DMS 273 (cell line): ENCODE data around the gene CSTF2.
"Not testable (repeated sequence)": the region's sequence is repeated elsewhere in the genome, so short reads cannot be mapped to it uniquely, and the experiment has no call there.

ENCODE experiments used
- DNase-seq: peaks from one replicate; lab custom pipeline; 2025; ENCODE audit not compliant: unreplicated experiment; lab: John Stamatoyannopoulos, UW

Gene CSTF2, protein sequence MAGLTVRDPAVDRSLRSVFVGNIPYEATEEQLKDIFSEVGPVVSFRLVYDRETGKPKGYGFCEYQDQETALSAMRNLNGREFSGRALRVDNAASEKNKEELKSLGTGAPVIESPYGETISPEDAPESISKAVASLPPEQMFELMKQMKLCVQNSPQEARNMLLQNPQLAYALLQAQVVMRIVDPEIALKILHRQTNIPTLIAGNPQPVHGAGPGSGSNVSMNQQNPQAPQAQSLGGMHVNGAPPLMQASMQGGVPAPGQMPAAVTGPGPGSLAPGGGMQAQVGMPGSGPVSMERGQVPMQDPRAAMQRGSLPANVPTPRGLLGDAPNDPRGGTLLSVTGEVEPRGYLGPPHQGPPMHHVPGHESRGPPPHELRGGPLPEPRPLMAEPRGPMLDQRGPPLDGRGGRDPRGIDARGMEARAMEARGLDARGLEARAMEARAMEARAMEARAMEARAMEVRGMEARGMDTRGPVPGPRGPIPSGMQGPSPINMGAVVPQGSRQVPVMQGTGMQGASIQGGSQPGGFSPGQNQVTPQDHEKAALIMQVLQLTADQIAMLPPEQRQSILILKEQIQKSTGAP

DNA sequence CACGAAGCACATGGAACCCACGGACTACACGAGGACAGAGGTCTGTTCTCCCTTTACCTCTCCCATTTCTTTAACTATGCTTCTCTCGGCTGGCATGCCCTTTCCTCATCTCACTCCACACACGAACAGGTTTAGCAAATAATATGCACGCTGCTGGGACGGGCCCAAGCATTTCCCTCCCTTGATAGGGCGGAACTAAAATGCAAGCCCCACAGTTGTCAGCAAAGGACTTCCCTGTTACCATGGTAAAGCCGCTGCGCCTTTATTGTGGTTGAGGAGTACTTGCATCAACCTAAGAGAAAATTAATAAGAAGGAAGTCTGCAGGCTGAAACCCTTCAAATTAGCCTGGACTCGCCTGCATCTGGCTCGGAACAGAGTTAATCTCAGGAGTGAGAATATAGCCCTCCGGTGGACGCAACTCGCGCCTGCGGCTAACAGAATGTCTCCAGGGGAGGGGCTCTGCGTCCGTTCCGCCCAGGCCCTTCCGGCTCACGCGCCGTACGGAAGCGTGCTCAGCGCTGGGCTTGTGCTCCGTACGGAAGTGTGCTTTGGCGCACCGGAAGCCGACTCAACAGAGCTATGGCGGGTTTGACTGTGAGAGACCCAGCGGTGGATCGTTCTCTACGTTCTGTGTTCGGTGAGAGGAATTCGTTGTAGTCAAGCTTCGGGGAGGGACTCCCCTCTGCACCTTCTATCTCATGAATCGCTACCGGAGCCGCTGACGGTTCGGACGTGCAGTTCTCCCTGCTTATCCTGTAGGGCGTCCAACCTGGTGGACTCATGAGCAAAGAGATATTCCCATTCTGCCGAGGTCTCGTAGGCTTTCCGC, at the start of gene CSTF2:
TSS of gene CSTF2 (plus strand) at position 555 of the 830 bp plus-strand sequence. CDS start at position 581, 26 bp downstream.
- peak; percentile 94 for DNase-seq

DNA sequence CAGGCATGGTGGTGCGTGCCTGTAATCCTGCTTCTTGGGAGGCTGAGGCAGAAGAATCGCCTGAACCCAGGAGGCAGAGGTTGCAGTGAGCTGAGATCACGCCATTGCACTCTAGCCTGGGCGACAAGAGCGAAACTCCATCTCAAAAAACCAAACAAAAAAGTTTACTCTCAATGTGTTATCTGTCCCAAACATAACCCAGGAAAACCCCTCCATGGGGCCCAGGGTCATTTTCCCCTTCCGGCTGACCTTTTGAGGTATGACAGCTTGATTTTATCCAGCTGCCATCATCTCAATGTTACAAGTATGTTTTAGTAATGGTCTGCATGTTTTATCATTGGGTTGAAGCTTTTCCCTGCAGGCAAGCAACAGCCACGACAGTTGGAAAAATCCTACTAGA, 23.8 kb upstream of the CSTF2 start:
- DNase-seq, result not testable (repeated sequence)

DNA sequence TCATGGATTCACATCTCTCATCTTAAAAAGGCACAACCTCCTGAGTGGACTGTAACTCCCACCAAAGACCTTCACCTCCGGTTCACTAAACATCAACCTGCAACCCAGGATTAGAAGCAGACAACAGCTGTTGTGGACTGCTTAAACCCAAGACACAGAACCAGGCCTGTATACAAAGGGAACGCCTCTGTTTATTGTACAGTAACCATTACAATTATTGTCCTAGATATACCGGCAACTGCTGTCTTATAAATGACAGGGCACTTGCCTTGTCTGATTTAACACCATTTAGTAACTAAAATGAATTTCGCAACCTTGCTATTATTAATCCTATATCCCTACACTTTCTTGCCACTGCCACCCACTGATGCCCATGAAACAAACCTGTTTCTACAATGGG, 22.8 kb upstream of the CSTF2 start:
- no peak for DNase-seq

DNA sequence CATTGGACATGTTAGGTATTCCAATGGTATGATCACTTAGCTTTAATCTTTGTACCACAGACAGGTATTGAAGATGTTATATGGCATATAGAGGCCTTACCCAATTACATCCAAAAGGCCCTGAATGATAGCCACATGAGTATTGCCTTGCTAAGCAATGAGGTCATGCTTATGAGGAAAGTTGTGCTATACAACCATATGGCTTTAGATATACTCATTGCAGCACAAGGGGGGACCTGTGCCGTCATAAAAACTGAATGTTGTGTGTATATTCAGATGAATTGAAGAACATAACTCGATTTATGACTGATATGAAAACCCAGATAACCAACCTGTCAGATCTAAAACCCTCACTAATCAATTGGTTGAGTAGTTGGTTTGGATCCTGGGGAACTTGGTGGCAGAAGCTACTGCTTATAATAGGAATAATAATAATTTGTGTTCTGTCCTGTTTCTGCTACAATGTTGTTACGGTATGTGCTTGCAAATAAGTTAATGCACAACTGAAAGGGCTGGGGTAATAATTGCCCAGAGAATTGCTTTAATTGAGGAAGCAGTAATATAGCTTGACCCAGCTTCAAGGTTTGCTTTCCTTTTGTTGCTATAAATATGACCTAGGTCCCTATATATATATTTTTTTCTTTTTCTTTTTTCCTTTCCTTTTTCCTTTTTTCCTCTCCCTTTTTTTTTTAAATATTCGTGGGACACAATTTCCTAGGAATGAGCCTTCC, 21.5 kb upstream of the CSTF2 start:
- no peak for DNase-seq

DNA sequence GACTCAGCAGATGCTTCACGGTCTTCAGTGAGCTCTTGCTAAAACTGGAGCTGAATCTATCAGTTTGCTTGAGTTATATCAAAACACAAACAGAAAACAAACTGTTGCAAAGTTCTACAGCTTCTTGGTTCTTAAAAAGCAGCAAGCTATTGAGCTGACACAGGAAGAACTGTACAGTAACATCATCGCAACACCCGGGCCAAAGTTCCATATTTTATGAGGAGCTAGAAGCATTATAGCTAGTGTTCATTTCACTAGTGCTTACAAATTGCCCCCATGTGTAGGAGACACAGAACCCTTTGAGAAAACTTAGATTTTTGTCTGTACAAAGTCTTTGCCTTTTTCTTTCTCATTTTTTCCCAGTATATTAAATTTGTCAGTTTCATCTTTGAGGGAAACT, 17.3 kb upstream of the CSTF2 start:
- no peak for DNase-seq

DNA sequence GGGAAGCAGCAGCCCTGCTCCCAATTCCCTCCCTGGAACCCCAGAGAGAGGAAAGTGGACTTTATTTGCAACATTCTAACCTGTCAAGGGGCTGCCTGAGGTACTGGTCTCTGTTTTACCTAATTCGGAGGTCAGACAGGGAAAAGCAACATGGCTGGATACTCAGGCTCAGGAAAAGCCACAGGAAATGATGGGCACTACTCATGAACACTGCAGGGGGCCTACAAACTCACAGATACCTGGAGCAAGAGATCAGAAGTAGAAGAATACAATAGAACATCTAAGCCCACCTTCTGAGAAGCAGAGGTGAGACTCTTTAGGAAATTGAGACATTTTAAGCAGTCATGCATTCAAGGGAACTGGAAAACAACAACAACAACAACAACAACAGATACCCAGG, 15.4 kb upstream of the CSTF2 start:
- no peak for DNase-seq

DNA sequence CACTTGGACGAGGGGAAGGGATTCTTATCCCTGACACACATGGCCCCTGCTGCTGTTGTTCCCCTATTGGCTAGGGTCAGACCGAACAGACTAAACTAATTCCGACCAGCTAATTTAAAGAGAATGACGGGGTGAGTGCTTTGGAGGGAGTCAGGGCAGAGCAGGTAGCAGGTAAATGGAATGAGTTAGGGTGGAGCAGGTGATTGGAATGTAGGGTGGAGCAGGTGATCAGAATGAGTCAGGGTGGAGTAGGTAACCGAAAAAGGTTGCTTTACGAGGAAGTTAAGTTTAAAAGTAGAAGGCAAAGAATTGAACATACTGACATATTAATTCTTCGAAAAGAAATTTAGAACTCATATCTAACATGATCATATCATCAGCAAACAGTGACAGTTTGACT, 11.9 kb upstream of the CSTF2 start:
- not testable (repeated sequence) for DNase-seq

DNA sequence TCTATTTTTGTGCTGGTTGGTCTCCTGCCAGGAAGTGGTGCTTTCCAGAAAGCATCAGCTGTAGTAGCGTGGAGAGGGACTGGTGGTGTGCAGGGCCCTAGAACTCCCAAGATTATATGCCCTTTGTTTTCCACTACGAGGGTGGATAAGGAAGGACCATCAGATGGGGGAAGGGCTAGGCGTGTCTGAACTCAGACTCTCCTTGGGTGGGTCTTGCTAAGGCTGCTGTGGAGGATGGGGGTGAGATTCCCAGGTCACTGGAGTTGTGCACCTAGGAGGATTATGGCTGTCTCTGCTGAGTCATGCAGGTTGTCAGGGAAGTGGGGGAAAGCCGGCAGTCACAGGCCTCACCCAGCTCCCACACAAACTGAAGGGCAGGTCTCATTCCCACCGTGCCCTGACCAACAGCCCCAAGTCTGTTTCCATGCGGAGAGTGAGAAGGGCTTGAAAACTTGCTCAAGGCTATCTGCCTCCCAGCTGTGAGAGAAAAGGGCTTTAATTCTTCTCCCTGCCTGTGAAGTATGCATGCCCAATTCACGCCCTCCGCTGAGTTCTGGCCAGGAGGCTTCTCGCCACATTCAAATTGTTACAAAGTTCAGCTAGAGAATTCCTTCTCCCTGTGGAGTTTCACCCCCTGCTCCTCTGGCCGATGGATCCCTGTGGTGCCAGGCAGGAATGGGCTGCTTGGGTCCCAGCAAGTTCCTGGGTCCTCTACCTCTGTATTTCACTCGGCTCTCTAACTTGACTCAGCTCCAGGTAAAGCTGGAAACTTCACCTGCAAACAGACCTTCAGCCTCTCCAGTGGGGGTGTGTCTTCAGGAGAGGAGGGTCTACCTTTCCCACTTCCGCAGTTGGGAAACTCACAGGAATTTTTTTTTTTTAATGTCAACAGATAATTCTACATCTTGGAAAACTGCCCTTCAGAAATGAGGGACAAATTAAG, 7.7 kb upstream of the CSTF2 start:
- DNase-seq, result no peak

DNA sequence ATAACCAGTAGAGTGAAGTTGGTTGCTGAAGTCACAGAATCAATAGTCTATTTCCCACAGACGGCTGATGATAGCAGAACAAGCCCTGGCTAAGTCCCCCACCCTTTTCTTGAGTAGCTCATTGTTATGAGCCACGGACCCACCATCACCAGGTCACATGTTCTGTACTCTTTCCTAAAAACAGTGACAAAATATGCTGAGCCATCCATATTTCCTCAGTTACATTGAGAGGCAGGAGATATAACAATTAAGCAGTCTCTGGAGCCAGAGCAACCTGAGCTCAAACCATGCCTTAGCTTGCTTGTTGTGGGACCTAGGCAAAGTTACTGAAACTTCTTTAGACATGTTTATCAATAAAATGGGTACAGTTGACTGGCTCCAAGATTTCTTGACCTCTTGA, 2.9 kb upstream of the CSTF2 start:
- no peak for DNase-seq

DNA sequence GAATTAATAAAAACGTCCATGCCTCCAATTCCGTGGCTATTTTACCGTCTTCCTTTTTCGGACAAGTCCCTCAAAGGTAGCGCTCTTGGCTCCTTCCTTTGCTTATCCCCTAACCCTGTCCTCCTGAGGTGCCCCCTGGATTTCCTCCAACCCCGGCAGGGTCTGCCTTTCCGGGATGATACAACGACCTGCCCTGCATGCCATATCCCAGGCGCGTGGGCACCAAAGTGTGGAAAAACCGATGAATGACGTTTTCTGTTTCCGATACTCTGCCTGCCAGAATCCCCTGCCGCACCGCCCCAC, 706 bp upstream of the CSTF2 start:
- DNase-seq, result no peak

DNA sequence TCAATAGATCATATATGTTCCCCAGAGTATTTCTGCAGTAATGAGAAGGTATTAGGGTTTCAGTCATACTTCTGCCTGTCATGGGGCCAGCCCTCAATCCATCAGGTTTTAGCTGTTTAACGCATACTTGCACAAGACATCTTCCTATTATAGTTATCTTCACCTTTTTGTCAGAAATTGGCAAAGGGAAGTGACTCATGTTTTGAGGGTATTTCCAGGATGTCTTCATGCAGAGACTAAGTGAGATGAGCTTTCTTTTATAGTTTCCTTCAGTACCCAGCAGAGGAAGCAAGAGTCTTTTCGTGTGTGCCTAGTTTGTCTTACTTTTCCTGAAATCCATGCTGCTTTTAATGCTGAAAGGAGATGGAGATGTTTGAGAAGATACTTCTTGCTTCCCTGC, 9.5 kb downstream of the CSTF2 start:
- no peak for DNase-seq

DNA sequence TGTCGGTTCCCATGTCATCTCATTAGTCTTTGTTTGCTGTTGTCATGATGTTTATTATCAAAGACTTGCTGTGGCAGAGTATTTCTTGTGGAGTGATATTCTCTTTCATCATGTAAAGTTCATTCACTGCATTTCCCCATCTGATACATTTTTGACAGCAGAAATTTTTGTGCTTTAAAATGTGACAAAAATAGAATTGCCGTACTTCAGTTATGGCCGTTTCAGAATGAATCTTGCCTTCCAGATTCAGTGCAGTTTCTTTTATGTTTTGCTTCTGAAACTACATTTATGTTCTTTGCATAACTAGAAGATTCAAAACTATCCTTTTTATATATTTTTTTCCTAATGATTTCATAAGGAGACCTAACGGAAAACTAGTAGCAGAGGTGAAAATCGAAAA, 10.0 kb downstream of the CSTF2 start:
- no peak for DNase-seq

DNA sequence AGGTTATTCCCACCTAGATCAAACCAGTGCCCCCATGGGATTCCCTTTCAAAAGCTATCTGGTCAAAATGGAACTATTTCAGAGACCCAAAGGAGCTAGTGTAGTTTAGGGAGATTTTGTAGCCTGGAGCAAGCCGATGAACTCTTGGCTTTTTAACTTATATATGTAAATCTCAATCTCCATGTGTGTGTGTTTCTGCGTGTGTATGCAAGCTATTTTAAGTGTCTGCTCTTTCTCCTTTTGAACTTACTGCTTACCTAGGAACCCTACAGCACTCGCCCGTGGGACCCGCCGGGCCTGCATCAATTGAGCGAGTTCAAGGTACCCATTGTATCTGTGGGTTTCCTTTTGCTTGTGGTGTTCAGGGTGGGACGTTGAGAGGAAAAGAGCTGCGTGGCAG, 10.4 kb downstream of the CSTF2 start:
- no peak for DNase-seq

DNA sequence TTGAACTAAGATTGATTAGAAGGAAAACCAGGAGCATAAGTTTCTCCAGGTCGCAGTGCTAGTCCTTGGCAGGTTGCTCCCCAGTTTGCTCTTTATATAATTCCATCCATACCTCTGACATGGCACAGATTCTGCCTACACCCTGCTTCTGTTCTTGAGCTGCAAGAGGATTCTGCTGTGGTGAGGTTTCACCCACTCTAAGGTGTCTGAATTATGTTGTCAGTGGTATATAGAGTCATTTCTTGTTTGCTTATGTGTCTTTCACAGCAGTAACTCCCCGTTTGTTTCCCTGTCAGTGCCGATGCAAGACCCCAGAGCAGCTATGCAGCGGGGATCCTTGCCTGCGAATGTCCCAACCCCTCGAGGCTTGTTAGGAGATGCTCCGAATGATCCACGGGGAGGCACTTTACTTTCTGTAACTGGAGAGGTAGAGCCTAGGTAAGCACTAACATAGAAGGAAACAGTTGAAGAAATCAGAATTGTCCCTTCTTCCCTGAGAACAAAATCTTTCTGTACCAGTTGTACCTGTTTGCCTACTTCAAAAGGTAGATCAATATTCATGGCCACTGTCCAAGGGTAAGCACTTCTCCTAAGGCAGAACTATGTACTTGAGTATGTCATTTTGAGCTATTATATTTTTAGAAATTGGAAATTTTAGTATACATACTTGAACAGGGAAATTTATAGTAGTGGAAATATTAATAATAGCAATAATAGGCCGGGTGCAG, 11.2 kb downstream of the CSTF2 start:
- no peak for DNase-seq

DNA sequence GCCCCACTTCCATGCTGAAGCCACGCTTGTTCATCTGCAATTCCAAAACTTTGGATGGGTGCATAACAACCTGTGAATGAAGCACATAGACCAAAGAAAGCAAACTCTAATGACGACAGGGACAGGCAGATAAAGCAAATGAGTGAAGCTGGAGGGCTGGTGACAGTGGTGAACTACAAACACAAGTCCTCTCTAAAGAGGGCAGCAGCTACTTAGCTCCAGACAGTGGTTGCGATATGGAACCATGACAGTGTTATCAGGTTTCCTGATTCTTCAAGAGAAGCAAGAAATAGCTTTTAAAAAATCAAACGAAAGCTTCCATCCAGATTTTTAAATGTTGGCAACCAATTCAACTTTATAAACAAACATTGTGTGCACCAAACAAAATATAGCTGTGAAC, 30.1 kb downstream of the CSTF2 start:
- no peak for DNase-seq

DNA sequence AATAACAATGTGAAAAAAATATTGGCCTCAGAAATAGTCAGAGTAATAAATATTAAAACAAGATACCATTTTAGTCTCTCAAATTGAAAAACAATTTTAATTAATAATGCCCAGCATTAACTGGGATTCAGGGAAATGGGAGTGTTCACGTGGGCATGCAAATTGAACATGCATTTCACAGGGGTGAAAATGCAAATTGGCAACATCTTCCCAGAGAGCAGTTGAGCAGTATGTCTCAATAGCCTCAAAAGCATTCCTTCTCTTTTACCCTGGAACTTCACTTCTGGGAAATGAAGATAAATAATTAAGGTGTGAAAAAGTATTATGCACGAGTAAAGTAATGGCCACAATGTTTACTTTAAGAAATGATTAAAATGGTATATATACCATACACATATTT, 32.6 kb downstream of the CSTF2 start:
- no peak for DNase-seq

DNA sequence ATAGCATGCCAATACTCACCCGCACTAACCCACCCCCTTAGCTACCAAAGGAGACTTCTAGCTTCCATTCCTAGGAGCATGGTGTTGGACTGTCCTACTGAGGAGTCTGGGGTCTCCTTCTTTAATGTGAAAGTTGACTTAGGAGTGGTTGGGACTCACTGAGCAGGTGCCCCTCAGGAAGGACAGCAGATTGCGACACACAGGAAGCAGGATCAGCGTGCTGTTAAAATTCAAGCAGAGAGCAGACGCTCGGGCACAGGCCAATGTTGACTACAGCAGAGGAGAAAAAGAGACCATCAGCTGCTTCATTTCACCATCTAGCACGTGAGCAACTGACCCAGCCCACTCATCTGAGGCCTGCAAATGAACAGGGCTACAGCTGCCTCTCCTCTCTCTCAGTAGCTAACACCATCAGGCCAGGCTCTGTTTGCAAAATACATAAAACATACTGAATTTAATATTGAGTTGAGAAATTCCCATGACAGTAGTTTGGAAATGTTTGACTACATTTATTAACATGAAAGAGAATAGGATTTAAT, 43.2 kb downstream of the CSTF2 start:
- no peak for DNase-seq

DNA sequence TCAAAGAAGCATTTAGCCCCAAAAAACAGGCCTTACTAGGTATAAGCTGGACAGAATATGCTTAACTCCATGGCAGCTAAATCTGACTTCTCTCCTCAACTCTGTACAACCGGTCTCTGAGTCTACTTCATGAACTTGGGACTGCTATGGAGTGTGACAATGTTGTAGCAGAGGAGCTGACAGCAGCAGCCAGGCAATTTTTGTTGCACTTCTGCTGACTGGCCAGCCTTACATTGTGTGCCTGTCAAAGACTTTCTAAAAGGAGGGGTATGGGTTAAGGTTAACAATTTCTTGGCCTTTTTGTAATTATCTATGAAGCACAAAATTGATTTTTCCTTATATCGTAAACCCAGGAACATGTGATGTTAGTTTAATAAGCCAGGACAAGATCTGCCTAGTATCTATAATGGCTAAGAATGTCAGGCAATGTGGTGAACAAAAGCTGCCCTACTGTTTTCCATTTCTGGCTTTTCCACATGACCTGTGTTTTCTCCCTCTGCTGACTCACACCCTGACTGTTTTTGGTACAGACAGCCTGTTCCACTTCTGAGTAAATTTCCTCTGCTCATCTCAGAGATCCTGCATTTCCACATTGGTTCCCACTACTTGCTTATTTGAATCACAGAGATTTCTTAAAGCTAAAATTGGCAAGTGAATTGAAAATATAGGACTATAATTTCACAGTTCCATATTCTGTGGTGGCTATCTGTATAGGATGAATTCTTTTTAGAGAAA, 44.6 kb downstream of the CSTF2 start:
- DNase-seq, result no peak

DNA sequence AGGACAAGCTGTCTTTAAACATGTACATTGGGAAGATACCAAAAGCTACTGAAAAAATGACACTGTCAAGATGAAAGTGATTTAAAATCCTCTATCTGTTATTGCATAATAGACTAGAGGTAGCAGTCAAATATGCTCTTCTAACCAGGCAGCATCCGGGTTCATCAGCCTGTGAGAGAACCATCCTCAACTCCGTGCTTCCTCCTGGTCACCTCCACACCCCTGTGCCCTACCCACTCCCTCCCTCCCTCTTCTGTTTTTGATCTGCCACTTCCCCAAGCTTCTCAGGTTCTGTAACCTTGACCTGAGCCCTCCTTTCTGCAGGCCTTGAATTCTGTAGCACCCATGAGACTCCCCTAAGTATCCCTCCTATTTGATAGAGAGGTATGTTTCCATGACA, 48.1 kb downstream of the CSTF2 start:
- DNase-seq, result no peak
